OCI-LY7 (cell line): Measurements from ENCODE around the gene MCF2L2. TPM values are rescaled to one million over a fixed set of nuclear protein-coding genes. Genes with fewer than 3 reads are reported as not detected.

Source experiments
- BruUV-seq: library from RNA; stranded (reverse); fragments of 400-500 nt; replicated peaks from 2 replicates; lab custom pipeline; 2021; lab: Mats Ljungman, UMichigan
- CTCF ChIA-PET: fragments of 300-600 bp; sonication (Branson Sonifier 250); formaldehyde crosslinking; loops from one replicate; lab custom pipeline; 2022; ENCODE audit warnings: antibody characterized with exemption; ENCODE audit not compliant: unreplicated experiment; lab: Charles Lee
- POLR2A ChIA-PET: fragments of 300-600 bp; sonication (Branson Sonifier 250); formaldehyde crosslinking; loops from one replicate; lab custom pipeline; 2022; ENCODE audit warnings: antibody characterized with exemption; lab: Charles Lee
- DNase-seq: peaks from one replicate; pipeline ENCODE4 v3.0.0-alpha.2; 2015; ENCODE audit warnings: low spot score
- H2AFZ ChIP-seq: fragments of 200-600 bp; sonication (generic), shearing (Covaris generic); 2 replicates; pipeline ENCODE4 v1.6.1; 2014; ENCODE audit warnings: mild to moderate bottlenecking, antibody characterized with exemption, low read length, moderate library complexity
- H3K27ac ChIP-seq: fragments of 200-600 bp; sonication (generic); 2 replicates; pipeline ENCODE4 v1.5.1; 2014; ENCODE audit warnings: mixed run types, low read depth, mild to moderate bottlenecking, moderate library complexity, low read length, inconsistent platforms; ENCODE audit not compliant: poor library complexity, severe bottlenecking
- H3K36me3 ChIP-seq: fragments of 200-600 bp; sonication (generic); 2 replicates; pipeline ENCODE4 v1.6.1; 2014; ENCODE audit warnings: mild to moderate bottlenecking, antibody characterized with exemption, low read length, moderate library complexity, mixed read lengths; ENCODE audit not compliant: insufficient read depth
- H3K4me1 ChIP-seq: fragments of 200-600 bp; sonication (generic); 2 replicates; pipeline ENCODE4 v1.5.1; 2014; ENCODE audit warnings: mild to moderate bottlenecking, low read length; ENCODE audit not compliant: insufficient read depth, poor library complexity, severe bottlenecking
- H3K4me2 ChIP-seq: fragments of 200-600 bp; sonication (generic); 2 replicates; pipeline ENCODE4 v1.6.1; 2014; ENCODE audit warnings: mild to moderate bottlenecking, low read length
- H3K4me3 ChIP-seq: fragments of 200-600 bp; sonication (generic); 2 replicates; pipeline ENCODE4 v1.5.1; 2014; ENCODE audit warnings: mild to moderate bottlenecking, low read depth, low read length; ENCODE audit not compliant: poor library complexity, severe bottlenecking
- H3K79me2 ChIP-seq: fragments of 200-600 bp; sonication (generic); 2 replicates; pipeline ENCODE4 v1.6.1; 2016; ENCODE audit warnings: low read depth, mild to moderate bottlenecking, low read length, moderate library complexity, mixed read lengths; ENCODE audit not compliant: insufficient read depth
- H3K9me2 ChIP-seq: fragments of 200-600 bp; sonication (generic); 2 replicates; pipeline ENCODE4 v1.6.1; 2016; ENCODE audit warnings: mild to moderate bottlenecking, low read length, mixed read lengths; ENCODE audit not compliant: insufficient read depth
- H3K9me3 ChIP-seq: fragments of 200-600 bp; sonication (generic); 2 replicates; pipeline ENCODE4 v1.6.1; 2014; ENCODE audit warnings: mild to moderate bottlenecking, mixed run types, low read length, mixed read lengths
- H4K20me1 ChIP-seq: fragments of 200-600 bp; sonication (generic); 2 replicates; pipeline ENCODE4 v1.6.1; 2014; ENCODE audit warnings: mild to moderate bottlenecking, antibody characterized with exemption, low read length, moderate library complexity, mixed read lengths; ENCODE audit not compliant: insufficient read depth
- EZH2phosphoT487 ChIP-seq: fragments of 200-600 bp; sonication (generic); IDR thresholded peaks from 2 replicates; pipeline ENCODE4 v1.6.1; 2018; ENCODE audit warnings: low read depth, borderline replicate concordance, mild to moderate bottlenecking, mixed run types, antibody characterized with exemption, low read length, moderate library complexity, mixed read lengths
- intact Hi-C: fragments of 100-400 bp; cut with micrococcal nuclease; formaldehyde crosslinking; loops from one replicate; pipeline ENCODE4 v1.10.0; 2022; ENCODE audit not compliant: unreplicated experiment
- total RNA-seq, 2 experiments: library from RNA; depleted of rRNA in 1 of 2; stranded (reverse); fragments of >200 nt in 1 of 2; shearing (Covaris generic) in 1 of 2; gene quantifications; 2 replicates each; pipeline ENCODE4 v1.2.3, GENCODE V29; 2014 to 2022
- TF ChIP-seq, protein P1 (sequence below): fragments of 200-600 bp; sonication (generic); conservative IDR thresholded peaks from 2 replicates; pipeline ENCODE4 v1.5.1; 2014; ENCODE audit warnings: mild to moderate bottlenecking, antibody characterized with exemption, low read length, moderate library complexity, mixed read lengths

Gene MCF2L2
- total RNA-seq, 2 experiments from 2014 or later, result 6.6 to 8.0 TPM

GRCh38 chr3:183229178-183229577 lies 199.2 kb downstream of the MCF2L2 start:
- TF ChIP-seq EZH2phosphoT487, result no peak
- TF ChIP-seq, protein P1, sequence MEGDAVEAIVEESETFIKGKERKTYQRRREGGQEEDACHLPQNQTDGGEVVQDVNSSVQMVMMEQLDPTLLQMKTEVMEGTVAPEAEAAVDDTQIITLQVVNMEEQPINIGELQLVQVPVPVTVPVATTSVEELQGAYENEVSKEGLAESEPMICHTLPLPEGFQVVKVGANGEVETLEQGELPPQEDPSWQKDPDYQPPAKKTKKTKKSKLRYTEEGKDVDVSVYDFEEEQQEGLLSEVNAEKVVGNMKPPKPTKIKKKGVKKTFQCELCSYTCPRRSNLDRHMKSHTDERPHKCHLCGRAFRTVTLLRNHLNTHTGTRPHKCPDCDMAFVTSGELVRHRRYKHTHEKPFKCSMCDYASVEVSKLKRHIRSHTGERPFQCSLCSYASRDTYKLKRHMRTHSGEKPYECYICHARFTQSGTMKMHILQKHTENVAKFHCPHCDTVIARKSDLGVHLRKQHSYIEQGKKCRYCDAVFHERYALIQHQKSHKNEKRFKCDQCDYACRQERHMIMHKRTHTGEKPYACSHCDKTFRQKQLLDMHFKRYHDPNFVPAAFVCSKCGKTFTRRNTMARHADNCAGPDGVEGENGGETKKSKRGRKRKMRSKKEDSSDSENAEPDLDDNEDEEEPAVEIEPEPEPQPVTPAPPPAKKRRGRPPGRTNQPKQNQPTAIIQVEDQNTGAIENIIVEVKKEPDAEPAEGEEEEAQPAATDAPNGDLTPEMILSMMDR, result no peak
- Histone ChIP-seq H4K20me1 (no peaks in the 10 kb centered on the region), H3K9me3 (no peaks in the 10 kb centered on the region), H3K27ac (no peak overlapping the region), H3K36me3 (no peaks in the 10 kb centered on the region), H3K4me3 (no peak overlapping the region), H3K79me2 (no peaks in the 10 kb centered on the region), H3K4me2 (no peak overlapping the region), H2AFZ (no peak overlapping the region), H3K4me1 (no peaks in the 10 kb centered on the region), H3K9me2 (no peaks in the 10 kb centered on the region)
- no peak for DNase-seq
- intact Hi-C loops, result no loop called here
- CTCF ChIA-PET, result no interaction called here
- POLR2A ChIA-PET, result interaction anchor here (0.6 kb wide), 1 partner anchor 170 kb away, joined by 4 read pairs; no protein-coding TSS in a partner anchor
- no TSS peak for BruUV-seq

DNA sequence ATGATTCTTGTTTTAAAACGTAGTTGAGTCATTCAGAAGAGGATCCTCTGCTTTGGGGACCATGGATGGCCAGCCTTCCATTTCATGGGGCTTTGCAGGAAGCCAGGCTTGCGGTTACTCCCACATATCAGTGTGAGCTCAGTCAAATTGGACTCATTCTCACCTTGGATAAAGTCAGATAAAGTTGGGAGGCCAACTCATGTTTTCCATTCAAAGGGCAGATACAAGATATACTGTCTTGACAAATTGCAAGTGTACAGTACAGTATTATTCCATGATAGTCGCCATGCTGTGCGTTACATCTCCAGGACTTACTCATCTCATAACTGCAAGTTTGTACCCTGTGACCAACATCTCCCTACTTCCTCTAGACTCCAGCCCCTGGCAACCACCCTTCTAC lies 200.8 kb downstream of the MCF2L2 start:
- Histone ChIP-seq H3K79me2 (no peaks in the 10 kb centered on the region), H3K27ac (no peak overlapping the region), H3K36me3 (no peaks in the 10 kb centered on the region), H4K20me1 (no peaks in the 10 kb centered on the region), H3K9me2 (no peaks in the 10 kb centered on the region), H3K4me3 (no peak overlapping the region), H3K4me1 (no peaks in the 10 kb centered on the region), H2AFZ (no peak overlapping the region), H3K9me3 (no peaks in the 10 kb centered on the region), H3K4me2 (no peak overlapping the region)
- POLR2A ChIA-PET, result interaction anchor here (0.5 to 0.6 kb wide), 3 partner anchors 280 to 528 kb away, joined by 3 read pairs; no protein-coding TSS in a partner anchor
- no TSS peak for BruUV-seq
- DNase-seq, result no peak
- no peak for TF ChIP-seq EZH2phosphoT487
- TF ChIP-seq, protein P1, result no peak
- intact Hi-C loops, result no loop called here
- CTCF ChIA-PET, result no interaction called here

DNA sequence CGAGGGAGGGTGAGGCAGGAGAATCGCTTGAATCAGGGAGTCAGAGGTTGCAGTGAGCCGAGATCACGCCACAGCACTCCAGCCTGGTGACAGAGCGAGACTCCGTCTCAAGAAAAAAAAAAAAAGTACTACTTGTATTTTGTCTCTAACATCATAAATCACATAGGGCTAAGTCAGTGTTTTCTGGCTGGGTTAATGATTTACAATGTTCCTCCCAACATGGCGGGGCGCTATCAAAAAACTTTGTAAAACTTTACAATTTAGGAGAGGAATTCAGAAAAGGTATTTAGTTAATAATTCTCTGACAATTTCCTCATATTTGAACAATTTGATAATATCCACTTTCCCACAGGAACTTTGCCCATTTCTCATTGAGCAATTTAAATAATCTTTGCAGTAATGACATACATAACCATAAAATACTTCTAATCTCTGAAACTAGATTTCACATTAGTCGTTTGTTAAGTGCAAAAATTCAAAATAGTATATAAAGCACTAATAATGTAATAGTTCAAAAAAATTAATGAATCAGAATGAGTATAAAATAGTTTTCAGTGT lies 202.0 kb downstream of the MCF2L2 start:
- POLR2A ChIA-PET, result no interaction called here
- intact Hi-C loops, result no loop called here

More for the DNA sequence above, 202.0 kb downstream of the MCF2L2 start:
- CTCF ChIA-PET, result no interaction called here
- H3K79me2 ChIP-seq, result no peaks in the 10 kb centered on the region
- H3K9me3 ChIP-seq, result no peaks in the 10 kb centered on the region
- no peaks in the 10 kb centered on the region for H3K4me1 ChIP-seq
- H2AFZ ChIP-seq, result no peak overlapping the region
- H3K27ac ChIP-seq, result no peak overlapping the region
- H4K20me1 ChIP-seq, result no peaks in the 10 kb centered on the region
- no peak for DNase-seq
- H3K4me2 ChIP-seq, result no peak overlapping the region
- TF ChIP-seq, protein P1, result no peak
- no peak for TF ChIP-seq EZH2phosphoT487
- no TSS peak for BruUV-seq
- H3K36me3 ChIP-seq, result no peaks in the 10 kb centered on the region
- no peaks in the 10 kb centered on the region for H3K9me2 ChIP-seq
- no peak overlapping the region for H3K4me3 ChIP-seq
